Measurements from ENCODE around the gene UNC5B.
"Not testable (repeated sequence)": the region's sequence is repeated elsewhere in the genome, so short reads cannot be mapped to it uniquely, and the experiment has no call there.

The UNC5B gene

DNA sequence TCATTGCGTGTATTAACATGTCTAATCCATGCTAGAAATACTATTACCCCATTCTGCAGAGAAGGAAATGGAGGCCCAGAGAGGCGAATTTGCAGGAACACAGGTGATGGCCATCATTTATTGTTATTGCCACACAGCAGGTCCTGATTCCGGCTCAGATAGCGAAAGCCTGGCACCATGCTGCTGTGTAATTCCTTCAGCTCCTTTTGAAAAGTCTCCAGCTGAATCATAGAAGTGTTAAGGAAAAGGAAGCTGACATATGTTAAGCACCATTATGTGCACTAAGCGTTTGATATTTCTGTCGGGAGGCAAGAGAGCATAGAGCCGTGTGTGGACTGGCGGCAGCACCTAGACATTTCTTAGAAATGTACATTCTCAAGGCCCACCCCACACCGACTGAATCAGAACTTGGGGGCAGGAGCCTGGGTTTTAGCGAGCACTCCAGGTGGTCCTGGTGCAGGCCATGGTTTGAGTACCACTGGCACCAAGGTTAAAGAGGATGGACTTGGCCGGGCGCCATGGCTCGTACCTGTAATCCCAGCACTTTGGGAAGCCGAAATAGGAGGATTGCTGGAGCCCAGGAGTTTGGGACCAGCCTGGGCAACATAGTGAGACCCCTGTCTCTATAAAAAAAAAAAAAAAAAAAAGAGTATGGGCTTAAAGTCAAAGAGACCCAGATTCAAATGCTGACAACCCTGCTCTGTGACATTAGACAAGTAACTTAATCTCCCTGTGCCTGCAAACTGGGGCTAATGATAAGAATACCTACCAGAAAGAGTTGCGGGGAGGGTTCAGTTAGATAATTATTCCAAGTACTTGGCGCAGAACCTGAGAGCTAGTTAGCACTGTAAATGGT lies 52.2 kb downstream of the UNC5B start:
- FAIRE-seq (no peak), DNase-seq (ENCODE audit: extremely low spot score, insufficient read length, low read depth) (no peak)

DNA sequence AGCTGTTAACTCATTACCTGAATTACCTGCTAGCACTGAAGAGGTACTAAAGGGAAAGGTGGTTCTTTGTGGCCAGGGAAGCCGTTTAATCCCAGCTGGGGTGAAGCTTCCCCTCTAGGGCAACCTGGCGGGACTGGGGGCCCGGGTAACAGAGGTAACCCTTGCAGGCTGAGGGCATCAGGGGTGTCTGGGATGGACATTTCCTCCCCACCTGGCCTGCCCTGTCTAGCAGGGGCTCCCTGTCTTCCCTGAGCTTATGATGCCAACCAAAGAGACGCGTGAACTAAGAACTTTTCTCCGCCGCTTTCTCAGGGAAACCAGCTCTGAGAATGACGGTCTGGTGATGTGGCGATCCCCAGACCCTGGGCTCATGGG lies 52.8 kb downstream of the UNC5B start:
- no peak for FAIRE-seq
- no peak for DNase-seq (ENCODE audit: extremely low spot score, insufficient read length, low read depth)

DNA sequence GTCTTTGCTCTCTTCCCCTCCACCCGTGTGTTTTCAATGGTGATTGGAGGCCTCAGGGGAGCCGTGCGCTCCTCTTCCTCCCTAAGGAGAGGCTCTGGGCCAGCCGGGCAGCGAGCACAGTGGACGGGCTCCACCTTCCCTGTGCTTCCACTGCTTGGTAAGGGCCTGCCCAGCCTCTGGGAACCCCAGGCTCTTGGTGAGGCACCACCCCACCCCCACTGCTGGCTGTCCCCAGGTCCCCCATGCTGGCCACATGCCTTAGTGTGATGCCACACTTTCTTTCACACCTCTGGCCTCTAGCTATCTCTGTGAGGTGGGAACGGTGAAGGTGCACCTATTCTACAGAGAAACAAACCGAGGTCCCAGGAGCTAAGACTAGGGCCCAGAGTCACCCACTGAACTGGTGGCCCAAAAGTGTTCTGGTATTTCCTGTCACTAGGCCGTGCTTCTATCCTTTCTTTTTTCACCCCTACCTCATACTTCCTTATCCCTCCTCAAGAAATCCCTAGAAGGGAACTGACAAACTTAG lies 53.3 kb downstream of the UNC5B start:
- DNase-seq (ENCODE audit: extremely low spot score, insufficient read length, low read depth) (no peak), FAIRE-seq (no peak)

DNA sequence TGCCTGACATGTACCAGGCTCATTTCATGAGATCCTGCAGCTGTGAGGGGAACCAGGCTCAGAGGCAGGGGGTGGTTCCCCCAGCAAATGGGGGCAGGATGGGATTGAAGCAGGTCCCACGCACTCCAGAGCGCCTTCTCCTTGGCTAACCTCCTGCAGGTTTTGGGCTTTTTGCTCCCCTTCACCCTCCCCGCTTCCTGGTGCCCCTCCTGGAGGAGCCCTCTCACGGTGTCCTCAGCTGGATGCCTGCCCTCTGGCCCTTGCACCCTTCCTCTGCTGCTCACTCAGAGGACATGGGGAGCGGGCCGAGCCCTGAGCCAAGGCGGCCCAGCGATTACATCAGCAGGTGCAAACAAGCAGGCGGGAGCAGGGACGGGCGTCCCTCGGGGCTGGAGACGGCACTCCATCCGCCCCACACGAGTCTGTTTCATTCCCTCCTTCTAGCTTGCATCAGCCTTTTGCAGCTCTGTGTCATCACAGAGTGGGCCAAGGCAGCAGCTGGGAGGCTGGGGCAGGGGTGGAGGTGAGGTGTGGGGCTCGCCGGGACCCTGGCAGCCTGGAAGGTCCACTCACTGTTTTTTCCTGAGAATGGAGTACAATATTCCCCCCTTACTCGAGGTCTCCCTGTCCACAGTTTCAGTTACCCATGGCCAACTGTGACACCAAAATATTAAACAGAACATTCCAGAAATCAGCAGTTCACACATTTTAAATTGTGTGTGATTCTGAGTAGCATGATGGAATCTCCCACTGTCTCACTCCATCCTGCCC lies 54.0 kb downstream of the UNC5B start:
- FAIRE-seq = no peak
- DNase-seq (ENCODE audit: extremely low spot score, insufficient read length, low read depth) = no peak

DNA sequence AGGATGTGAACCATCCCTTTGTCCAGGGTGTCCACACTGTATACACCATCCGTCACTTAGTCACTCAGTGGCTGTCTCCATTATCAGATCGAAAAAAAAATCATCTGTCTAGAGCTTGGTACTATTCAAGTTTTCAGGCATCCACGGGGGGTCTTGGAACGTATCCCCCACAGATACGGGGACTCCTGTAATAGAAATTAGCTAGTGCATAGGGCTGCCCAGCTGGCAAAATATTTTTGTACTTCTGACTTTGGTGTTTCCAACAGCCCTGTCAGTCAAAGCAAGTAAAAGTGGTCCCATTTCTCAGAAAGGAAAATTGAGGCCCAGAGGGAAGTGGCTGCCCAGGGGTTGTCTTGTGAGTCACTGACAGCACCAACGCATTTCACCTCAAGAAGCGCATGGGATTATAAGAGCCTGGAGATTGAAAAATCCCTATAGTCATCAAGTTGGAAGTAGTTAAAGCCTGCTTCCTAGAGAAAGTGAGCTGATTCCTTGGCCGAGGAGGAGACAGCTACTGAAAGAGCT lies 54.6 kb downstream of the UNC5B start:
- DNase-seq (ENCODE audit: extremely low spot score, insufficient read length, low read depth) (no peak), FAIRE-seq (no peak)

DNA sequence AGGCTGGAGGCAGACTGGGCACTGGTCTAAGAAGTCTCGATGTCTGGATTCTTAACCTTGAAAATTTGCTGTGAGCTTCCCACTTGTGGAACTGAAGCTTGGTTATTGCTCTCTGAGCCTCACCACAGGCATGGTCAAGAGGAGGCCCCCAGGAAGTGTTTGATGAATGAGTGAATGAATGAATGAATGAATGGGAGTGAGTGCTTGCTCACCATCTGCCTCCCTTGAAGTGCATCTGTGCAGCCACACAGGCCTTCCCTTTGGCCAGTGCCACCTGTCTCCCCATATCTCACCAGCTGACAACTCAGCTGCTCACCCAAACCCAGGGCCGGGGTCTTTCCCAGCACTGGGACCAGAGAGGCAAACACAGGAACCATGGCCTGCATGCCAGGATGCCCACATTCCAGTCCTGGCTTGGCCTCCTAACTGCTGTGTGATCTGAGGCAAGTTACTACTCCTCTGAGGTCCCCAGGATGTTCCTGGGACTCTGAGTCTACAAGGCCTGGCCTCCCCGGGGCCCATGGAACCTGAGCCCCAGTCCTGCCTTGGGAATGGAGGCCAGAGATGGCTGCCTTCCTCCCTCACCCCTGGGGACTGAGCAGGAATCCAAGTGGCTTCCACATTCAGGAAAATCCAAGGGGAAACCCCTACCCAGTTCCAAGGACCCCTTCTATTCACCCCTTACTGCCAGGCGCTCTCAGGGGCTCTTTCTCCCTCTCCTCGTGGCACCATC lies 55.3 kb downstream of the UNC5B start:
- DNase-seq (ENCODE audit: extremely low spot score, insufficient read length, low read depth) (no peak), FAIRE-seq (no peak)

DNA sequence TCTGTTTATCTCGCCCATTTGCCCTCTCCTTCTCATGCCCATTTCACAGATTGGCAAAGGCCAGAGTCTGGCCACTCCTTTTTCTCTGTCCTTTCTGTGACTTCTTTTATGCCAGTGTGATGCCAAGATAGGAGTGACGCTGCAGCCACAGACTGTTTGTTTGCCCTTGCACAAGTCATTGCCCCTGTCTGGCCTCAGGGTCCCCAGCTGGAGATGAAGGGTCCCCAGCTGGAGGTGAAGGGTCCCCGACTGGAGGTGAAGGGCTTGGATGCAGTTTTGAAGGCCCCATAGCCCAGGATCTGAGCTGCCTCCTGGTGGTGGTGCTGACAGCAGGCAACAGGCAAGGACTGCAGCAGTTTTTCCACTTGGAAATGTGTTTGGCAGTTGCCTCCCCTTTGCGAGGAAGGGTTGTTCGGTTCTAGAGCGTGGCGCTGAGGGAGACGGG lies 55.9 kb downstream of the UNC5B start:
- FAIRE-seq (no peak), DNase-seq (ENCODE audit: extremely low spot score, insufficient read length, low read depth) (no peak)

DNA sequence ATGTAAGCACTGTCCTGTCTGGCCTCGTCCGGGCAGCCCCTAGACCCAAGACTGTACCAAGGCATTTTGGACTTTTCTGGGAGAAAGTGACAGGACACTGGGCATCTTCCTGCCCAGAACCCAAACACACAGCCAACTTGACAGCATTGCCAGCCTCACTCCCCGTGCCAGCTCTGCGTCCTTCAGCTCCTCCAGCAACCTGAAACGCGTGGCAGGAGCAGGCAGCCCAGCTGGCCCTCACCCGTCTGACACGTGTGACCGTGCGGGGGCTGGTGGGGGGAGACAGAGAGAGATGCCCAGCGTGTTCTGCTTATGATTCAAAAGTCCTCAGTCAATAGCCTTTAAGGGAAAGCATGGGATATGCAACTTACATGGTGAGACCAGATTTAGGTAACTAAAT lies 56.4 kb downstream of the UNC5B start:
- DNase-seq (ENCODE audit: extremely low spot score, insufficient read length, low read depth) = no peak
- FAIRE-seq = no peak

DNA sequence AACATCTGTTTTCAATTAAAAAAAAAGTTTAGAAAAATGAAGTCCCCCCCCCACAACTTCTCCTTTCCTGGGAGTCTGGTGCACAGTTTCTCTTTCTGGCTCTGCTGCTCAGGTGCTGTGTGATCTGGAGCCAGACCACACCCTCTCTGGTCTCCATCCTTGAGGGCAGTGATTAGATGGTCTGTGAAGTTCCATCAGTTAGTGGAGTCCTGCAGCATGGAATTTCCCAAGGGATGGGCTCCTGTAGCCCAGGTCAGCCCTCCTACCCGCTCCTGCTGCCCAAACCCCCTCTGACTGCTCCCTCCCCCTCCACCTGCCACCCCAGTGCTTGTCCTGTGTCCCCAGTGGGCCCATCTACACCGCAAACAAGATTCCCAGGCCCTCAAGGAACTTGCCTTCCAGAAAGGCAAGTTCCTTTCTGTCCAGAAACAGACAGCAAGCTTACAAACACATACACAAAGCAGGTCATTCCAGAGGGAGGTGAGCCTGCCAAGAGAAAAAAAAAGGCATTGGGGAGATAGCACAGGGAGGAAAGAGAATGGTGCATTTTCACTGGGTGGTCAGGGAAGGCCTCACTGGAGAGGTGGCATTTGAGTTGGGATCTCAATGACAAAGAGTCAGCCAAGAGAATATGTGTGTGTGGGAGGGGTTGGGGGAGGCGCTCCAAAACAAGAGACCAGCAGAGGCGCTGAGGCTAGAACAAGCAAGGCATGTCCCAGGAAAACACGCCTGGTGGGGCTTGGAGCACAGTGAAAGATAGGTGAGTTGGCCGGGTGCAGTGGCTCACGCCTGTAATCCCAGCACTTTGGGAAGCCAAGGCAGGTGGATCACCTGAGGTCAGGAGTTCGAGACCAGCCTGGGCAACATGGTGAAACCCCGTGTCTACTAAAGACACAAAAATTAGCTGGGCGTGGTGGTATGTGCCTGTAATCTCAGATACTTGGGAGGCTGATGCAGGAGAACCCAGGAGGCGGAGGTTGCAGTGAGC lies 57.2 kb downstream of the UNC5B start:
- FAIRE-seq (no peak), DNase-seq (ENCODE audit: extremely low spot score, insufficient read length, low read depth) (no peak)

DNA sequence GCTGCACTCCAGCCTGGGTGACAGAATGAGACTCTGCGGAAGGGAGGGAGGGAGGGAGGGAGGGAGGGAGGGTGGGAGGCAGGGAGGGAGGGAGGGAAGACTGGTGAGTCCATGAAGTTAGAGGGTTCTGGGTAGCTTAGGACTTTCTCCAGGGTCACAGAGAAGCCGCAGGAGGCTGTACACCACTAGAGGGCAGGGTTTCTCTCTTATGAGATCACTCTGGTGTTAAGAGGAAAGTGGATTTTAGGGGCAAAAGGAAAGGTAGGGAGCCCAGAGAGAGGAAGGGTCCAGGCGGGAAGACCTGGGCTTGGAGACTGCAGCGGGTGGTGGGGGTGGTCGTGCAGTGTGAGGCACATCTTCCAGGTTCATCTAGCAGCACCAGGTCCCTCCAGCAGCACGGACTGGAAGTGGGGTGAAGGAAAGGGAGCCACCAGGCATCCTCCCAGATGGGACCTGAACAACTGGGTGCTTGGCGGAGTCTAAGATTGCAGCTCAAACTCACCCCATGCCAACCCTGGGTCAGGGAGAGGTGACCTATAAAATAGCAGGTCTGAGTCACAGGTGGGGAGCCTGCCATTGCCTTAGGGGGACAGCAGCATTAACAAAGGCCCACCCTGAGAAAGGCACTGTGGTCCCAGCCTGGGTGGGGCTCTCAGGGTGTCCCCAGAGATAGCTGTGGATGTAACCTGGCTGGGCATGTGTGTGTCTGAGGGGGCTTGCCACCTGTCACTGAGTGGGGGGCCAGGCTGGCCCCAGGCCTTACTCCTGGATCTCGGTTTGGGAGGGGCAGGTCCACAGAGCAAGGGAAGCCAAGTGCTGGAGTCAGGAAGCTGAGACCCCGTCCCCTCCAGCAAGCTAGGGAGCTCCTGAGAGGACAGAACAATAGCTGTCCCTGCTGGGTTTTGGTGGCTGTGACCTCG lies 58.2 kb downstream of the UNC5B start:
- peak; percentile 58 for FAIRE-seq
- peak; percentile 30 for DNase-seq (ENCODE audit: extremely low spot score, insufficient read length, low read depth)

DNA sequence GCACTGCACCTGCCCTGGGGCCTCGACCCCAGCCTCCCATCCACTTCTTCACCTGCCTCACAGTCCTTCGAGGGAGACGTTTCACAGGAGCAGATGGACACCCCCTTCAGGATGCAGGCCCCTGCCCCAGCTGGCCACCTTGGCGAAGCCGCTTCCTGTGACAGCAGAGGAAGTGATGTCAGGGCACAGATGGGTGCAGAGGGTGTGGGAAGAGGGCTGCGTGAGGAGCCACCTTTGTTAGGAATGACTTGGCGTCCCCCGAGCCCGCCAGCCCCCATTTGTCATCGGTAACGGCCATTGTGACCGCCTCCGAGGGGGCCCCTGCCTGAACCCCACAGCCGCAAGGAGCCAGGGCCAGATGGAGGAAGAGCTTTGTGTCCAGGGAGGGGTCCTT lies 59.3 kb downstream of the UNC5B start:
- FAIRE-seq (no peak), DNase-seq (ENCODE audit: extremely low spot score, insufficient read length, low read depth) (no peak)

DNA sequence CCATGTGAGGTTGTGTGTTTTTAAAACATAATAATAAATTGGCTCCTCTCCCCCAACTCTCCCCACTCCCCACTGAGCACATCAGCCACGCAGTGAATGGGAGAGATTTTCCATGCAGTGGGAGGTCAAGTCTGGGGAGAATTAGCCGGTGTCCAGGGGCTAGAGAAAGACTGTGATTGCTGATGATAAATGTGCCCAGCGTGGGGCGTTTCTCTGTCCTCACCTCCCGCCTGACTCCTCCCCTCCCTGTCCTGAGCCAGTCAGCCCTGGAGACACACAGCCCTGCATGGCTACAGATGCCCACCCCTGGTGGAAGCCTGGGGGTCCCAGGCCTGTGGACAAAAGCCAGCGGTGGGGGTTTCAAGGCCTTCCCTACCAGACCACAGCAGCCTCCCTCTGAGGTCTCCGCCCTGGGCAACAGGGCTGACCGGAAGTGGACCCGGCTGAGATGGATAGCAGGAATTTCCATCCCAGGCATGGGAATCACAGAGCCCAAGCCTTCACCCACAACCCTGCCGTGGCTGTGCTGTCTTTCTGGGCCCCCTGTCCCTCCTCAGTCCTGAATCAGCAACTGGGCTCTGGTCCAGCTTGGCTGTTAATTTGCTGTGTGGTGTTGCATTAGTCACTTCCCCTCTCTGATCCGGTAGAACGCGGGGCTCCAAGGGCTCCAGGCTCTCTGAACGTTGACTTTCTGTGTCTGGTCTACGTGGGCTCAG lies 59.8 kb downstream of the UNC5B start:
- FAIRE-seq (no peak), DNase-seq (ENCODE audit: extremely low spot score, insufficient read length, low read depth) (no peak)

DNA sequence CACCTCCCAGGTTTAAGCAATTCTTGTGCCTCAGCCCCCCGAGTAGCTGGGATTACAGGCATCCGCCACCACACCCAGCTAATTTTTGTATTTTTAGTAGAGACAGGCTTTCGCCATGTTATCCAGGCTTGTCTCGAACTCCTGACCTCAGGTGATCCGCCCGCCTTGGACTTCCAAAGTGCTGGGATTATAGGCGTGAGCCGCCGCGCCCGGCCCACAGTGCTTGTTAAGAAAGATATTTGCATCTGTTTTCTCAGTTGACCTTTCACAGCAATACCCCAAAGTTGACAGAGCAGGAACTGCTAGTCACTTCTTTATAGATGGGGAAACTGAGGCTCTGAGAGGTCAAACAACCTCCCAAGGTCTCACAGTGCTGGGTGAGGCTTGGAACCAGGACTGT lies 60.6 kb downstream of the UNC5B start:
- not testable (repeated sequence) for DNase-seq (ENCODE audit: extremely low spot score, insufficient read length, low read depth); FAIRE-seq

DNA sequence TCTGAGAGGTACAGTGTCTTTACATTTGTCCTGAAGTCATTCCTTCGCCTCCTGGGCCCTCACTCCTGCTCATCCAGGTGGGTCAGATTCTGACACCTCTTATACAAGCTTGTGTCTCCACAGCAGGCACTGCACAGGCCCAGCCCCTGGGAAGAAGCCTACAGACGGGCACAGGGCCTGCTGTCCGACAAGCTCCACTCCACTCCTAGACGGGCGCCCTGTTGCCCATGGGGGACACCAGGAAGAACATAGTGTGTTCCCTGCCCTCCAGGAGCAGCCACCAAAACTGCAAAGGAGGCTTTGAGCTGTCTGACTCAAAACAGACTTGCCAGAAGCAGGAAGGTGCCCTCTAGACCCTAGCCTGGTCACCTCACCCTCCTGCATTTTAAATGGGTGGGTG lies 61.1 kb downstream of the UNC5B start:
- no peak for DNase-seq (ENCODE audit: extremely low spot score, insufficient read length, low read depth)
- no peak for FAIRE-seq

DNA sequence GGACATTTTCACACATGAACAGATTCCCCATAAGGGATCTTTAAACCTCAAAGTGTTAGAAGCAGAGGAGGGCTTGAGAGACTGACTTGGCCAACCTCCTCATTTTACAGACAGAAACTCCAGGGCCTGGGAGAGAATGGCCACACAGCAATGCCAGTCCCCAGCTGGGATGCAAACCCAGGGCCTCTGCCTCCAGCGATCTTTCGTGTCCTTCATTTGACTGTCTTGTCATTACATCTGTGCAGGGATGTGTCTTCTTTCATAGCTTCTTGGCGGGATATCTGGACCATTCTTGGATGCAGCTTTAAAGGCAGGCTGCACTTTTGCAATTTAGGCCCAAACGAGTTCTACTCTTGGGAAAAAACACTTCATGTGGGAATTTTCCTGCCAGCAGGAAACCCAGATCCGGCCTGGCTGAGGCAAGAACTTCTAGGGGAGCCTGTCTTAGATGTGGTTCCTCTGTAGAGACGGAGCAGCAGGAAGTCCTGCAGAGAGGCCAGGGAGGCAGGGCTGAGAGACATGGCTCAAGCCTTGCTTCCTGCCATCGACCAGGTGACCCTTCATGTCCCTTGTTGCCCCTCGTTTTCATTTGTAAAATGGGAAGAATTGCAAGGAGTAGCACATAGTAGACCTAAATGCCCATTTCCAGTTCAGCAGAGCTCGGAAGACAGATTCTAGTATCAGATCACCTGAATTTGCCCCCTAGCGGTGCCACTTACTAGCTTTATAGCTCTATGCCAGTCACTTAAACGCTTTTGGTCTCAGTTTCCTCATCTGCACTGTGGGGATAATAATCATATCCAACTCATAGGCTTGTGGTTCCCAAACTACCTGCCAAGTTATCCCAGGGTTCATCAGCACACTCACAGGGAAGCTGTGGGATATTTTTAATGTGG lies 62.8 kb downstream of the UNC5B start:
- FAIRE-seq (no peak), DNase-seq (ENCODE audit: extremely low spot score, insufficient read length, low read depth) (no peak)

DNA sequence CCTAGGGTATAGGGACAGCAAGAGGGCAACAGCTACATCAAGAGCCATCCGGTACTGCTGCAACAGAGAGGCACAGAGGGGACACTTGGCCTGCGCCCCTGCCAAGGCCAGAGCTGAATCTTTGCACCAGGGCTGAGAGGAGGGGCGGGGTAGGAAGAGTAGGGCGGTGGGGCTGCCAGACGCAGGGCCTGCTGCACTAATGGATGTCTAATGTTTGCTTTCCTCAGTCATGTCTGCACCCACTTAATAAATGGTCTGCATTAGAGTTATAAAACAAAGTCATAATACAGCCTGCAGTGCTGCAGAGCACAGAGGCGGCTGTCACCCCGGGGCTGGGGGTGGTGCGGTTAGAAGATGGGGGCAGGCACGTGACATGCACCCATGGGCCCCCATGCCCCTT lies 64.5 kb downstream of the UNC5B start:
- FAIRE-seq (no peak), DNase-seq (ENCODE audit: extremely low spot score, insufficient read length, low read depth) (no peak)
